PC-3 (cell line): ENCODE data around the gene WAC.

Source experiments
- EZH2 ChIP-seq: fragments of 300-600 bp; sonication (generic); IDR thresholded peaks from one replicate; pipeline ENCODE4 v1.6.1; 2017; ENCODE audit warnings: antibody characterized with exemption, mild to moderate bottlenecking, low read length; ENCODE audit not compliant: unreplicated experiment
- TF ChIP-seq, protein P1 (sequence below): fragments of 300-600 bp; sonication (generic); conservative IDR thresholded peaks from 2 replicates; pipeline ENCODE4 v1.5.1; 2017; ENCODE audit warnings: antibody characterized with exemption, low read depth, mild to moderate bottlenecking, low read length

DNA sequence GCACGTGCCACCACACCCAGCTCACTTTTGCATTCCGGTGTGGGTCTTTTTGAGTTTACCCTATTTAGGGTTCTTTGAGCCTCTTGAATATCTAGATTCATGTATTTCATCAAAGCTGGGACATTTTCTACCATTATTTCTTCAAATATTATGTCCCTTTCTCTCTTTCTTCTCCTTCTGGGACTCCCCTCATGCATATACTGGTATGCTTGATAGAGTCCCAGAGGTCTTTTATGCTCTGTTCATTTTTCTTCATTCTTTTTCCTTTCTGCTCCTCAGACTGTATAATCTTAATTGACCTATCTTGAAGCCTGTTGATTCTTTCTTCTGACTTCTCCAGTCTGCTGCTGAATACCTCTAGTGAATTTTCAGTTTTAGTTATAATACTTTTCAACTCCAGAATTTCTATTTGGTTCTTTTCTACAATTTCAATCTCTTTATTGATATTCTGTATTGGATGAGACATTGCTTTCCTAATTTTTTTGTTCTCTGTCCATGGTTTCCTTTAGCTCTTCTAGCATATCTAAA, 9.1 kb upstream of the WAC start:
- TF ChIP-seq EZH2: no peak
- TF ChIP-seq, protein P1, sequence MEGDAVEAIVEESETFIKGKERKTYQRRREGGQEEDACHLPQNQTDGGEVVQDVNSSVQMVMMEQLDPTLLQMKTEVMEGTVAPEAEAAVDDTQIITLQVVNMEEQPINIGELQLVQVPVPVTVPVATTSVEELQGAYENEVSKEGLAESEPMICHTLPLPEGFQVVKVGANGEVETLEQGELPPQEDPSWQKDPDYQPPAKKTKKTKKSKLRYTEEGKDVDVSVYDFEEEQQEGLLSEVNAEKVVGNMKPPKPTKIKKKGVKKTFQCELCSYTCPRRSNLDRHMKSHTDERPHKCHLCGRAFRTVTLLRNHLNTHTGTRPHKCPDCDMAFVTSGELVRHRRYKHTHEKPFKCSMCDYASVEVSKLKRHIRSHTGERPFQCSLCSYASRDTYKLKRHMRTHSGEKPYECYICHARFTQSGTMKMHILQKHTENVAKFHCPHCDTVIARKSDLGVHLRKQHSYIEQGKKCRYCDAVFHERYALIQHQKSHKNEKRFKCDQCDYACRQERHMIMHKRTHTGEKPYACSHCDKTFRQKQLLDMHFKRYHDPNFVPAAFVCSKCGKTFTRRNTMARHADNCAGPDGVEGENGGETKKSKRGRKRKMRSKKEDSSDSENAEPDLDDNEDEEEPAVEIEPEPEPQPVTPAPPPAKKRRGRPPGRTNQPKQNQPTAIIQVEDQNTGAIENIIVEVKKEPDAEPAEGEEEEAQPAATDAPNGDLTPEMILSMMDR: no peak
